ENCODE measurements around the gene RXFP1.

DNA sequence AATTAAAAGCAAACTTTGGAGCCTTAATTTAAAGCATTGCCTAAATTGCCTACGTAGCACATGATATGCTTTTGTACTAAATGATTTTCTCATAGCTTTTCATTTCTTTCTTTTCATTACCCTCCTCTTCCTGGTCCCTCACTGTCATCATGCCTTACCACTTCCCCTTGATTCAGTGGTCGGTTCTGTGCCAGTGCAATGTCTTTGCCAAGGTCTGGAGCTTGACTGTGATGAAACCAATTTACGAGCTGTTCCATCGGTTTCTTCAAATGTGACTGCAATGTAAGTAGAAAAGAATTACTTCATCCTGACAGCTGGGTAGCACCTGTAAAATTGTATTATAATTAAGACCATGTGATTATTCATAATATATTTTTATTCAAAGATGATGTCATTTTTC, 77.5 kb downstream of the RXFP1 start:
- TF ChIP-seq CTCF (conservative IDR thresholded peaks at IDR 0.05) (no peak), ZFX (IDR thresholded peaks at IDR 0.05) (no peak)

Data from C4-2B (cell line).